DND-41 (cell line): ENCODE measurements around the gene PITPNM3.
"Not testable (repeated sequence)": the region's sequence is repeated elsewhere in the genome, so short reads cannot be mapped to it uniquely, and the experiment has no call there.

Experiments used
- ATAC-seq: fragments of 200-7000 bp; cut with Tn5 transposase; 3 replicates; pipeline ENCODE4 v1.9.1; 2021; ENCODE audit warnings: low read depth; ENCODE audit not compliant: insufficient read depth
- DNase-seq: peaks from one replicate; pipeline ENCODE4 v3.0.0-alpha.2; 2020
- H2AFZ ChIP-seq: 2 replicates; pipeline ENCODE4 v1.6.0; 2012; ENCODE audit warnings: low read depth, low read length
- H3K27ac ChIP-seq: 2 replicates; pipeline ENCODE4 v1.5.1; 2012; ENCODE audit warnings: low read length, inconsistent platforms
- H3K27me3 ChIP-seq: fragments of 200-600 bp; sonication (generic); 2 replicates; pipeline ENCODE4 v1.6.0; 2012; ENCODE audit warnings: low read length, mild to moderate bottlenecking, inconsistent platforms; ENCODE audit not compliant: insufficient read depth, poor library complexity
- H3K36me3 ChIP-seq: 2 replicates; pipeline ENCODE4 v1.5.1; 2012; ENCODE audit warnings: low read length, inconsistent platforms; ENCODE audit not compliant: insufficient read depth
- H3K4me1 ChIP-seq: 2 replicates; pipeline ENCODE4 v1.5.1; 2012; ENCODE audit warnings: mild to moderate bottlenecking, low read length; ENCODE audit not compliant: insufficient read depth
- H3K4me2 ChIP-seq: 2 replicates; pipeline ENCODE4 v1.6.0; 2012; ENCODE audit warnings: mild to moderate bottlenecking, moderate library complexity, low read length, inconsistent platforms; ENCODE audit not compliant: insufficient read depth
- H3K4me3 ChIP-seq, 2 experiments: fragments of 200-600 bp in 1 of 2; shearing (Covaris generic) in 1 of 2; 2 replicates each; pipeline ENCODE4 v1.5.1; 2012 to 2016; ENCODE audit warnings: inconsistent platforms in 2 of 2, low read length in 2 of 2, mild to moderate bottlenecking in 2 of 2, low read depth in 1 of 2, moderate library complexity in 1 of 2
- H3K79me2 ChIP-seq: 2 replicates; pipeline ENCODE4 v1.6.0; 2012; ENCODE audit warnings: low read length, inconsistent platforms; ENCODE audit not compliant: insufficient read depth
- H3K9ac ChIP-seq: 2 replicates; pipeline ENCODE4 v1.6.0; 2012; ENCODE audit warnings: low read depth, mild to moderate bottlenecking, inconsistent platforms, low read length, moderate library complexity
- H3K9me3 ChIP-seq: 2 replicates; pipeline ENCODE4 v1.5.1; 2012; ENCODE audit warnings: low read length, moderate library complexity, mild to moderate bottlenecking, inconsistent platforms; ENCODE audit not compliant: insufficient read depth, severe bottlenecking
- H4K20me1 ChIP-seq: 2 replicates; pipeline ENCODE4 v1.6.0; 2012; ENCODE audit warnings: low read length; ENCODE audit not compliant: insufficient read depth
- EZH2 ChIP-seq: IDR thresholded peaks from 3 replicates; pipeline ENCODE4 v1.6.1; 2012; ENCODE audit warnings: borderline replicate concordance, low read depth, mild to moderate bottlenecking, moderate library complexity, low read length, inconsistent platforms; ENCODE audit not compliant: severe bottlenecking
- TF ChIP-seq, protein P1 (sequence below): IDR thresholded peaks from 2 replicates; pipeline ENCODE4 v1.5.1; 2012; ENCODE audit warnings: borderline replicate concordance, low read length, moderate library complexity, mild to moderate bottlenecking; ENCODE audit not compliant: poor library complexity, severe bottlenecking; ENCODE audit errors: extremely low read depth

The PITPNM3 gene

DNA sequence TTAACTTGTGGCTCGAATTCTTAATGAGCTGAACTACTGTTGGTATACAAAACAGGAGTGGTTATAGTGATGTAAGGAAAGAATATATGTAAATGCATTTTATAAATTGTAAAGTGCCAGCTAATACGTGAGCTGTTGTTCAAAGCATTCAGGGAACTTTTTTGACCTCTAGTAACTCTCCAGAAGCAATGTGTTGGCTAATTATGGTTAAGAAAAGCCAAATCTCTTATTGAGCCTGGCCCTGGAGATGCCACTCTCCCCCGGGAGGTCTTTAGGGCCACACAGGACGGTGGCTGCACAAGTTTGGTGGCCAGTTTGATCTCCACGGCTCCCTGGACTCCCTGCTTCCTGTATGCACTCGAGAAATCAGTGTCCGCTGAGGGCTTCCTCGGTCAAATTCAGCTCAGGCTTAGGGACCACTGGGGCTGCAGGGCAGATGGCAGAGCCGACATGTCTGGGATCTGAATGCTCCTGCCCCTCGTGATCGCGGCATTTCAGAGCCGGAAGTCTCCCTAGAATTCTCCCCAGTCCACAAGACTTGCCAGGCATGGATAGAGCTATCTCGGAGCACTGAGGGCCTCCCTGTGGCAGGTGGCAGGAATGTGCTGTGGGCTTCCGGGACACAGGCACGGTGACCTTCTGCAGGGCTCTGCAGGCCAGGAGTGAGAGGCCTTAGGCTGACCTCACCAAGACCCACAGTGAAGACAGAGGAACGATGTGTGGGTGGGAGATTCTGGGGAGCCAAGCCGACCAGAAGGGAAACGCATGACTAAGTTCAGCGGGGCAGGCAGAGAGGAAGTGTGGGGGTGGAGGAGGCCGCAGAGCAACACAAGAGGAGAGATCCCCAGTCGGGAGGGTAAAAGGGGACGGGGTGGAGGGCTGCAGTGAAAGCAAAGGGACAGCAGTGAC lies 18.6 kb upstream of the PITPNM3 start:
- Histone ChIP-seq H4K20me1 (no peaks in the 10 kb centered on the region; the same call in 1 of the 2 replicates), H3K27me3 (no peaks in the 10 kb centered on the region), H2AFZ (no peak overlapping the region), H3K79me2 (no peaks in the 10 kb centered on the region), H3K9ac (no peak overlapping the region), H3K27ac (no peak overlapping the region), H3K36me3 (peaks cover 21% of the 10 kb centered on the region), H3K4me2 (no peak overlapping the region), H3K4me1 (no peaks in the 10 kb centered on the region), H3K4me3 (no peak overlapping the region), H3K9me3 (no peaks in the 10 kb centered on the region)
- TF ChIP-seq, protein P1, sequence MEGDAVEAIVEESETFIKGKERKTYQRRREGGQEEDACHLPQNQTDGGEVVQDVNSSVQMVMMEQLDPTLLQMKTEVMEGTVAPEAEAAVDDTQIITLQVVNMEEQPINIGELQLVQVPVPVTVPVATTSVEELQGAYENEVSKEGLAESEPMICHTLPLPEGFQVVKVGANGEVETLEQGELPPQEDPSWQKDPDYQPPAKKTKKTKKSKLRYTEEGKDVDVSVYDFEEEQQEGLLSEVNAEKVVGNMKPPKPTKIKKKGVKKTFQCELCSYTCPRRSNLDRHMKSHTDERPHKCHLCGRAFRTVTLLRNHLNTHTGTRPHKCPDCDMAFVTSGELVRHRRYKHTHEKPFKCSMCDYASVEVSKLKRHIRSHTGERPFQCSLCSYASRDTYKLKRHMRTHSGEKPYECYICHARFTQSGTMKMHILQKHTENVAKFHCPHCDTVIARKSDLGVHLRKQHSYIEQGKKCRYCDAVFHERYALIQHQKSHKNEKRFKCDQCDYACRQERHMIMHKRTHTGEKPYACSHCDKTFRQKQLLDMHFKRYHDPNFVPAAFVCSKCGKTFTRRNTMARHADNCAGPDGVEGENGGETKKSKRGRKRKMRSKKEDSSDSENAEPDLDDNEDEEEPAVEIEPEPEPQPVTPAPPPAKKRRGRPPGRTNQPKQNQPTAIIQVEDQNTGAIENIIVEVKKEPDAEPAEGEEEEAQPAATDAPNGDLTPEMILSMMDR: no peak
- no peak for TF ChIP-seq EZH2
- DNase-seq (no peak), ATAC-seq (no peak)

- no peaks in the 10 kb centered on the region for H3K4me1 ChIP-seq
- no peak overlapping the region for H3K4me2 ChIP-seq
- H4K20me1 ChIP-seq: no peaks in the 10 kb centered on the region; the same call in 1 of the 2 replicates
- no peaks in the 10 kb centered on the region for H3K27me3 ChIP-seq
- H3K4me3 ChIP-seq: no peak overlapping the region
- H3K9ac ChIP-seq: no peak overlapping the region
- H3K79me2 ChIP-seq: no peaks in the 10 kb centered on the region
- H3K9me3 ChIP-seq: no peaks in the 10 kb centered on the region
- no peak overlapping the region for H3K27ac ChIP-seq
- TF ChIP-seq, protein P1: no peak
- TF ChIP-seq EZH2: no peak
- no peak overlapping the region for H2AFZ ChIP-seq
- ATAC-seq (no peak), DNase-seq (no peak)
- H3K36me3 ChIP-seq: peaks cover 15% of the 10 kb centered on the region
Observed at GRCh38 chr17:6573982-6574686, 17.8 kb upstream of the PITPNM3 start.

- not testable (repeated sequence) for H3K27ac ChIP-seq, DNase-seq, H3K9ac ChIP-seq, H3K36me3 ChIP-seq, H2AFZ ChIP-seq, H3K4me3 ChIP-seq, H3K9me3 ChIP-seq, H4K20me1 ChIP-seq, H3K4me2 ChIP-seq, ATAC-seq, H3K4me1 ChIP-seq, H3K79me2 ChIP-seq, H3K27me3 ChIP-seq
Observed at GRCh38 chr17:6573495-6573894, 17.1 kb upstream of the PITPNM3 start.

DNA sequence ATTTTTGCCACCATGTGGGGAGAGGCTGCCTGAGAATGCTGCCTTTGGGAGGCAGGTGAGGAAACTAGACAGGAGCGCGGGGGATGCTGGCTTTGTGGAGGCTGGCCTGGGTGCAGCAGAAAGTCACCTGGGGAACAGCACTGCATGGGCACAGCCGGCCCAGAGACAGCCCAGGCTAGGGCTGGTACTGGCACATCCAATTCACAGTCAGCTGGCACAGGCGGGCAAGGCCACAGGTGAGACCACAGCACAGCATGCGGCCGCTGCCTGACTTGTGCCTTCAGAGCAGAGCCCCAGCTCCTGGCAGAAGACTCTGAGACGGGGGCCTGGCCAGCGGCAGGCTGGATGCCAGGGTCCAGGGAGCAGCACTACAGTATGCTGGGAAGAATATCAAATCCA lies 16.6 kb upstream of the PITPNM3 start:
- Histone ChIP-seq H3K27me3 (no peaks in the 10 kb centered on the region), H3K4me3 (no peak overlapping the region), H4K20me1 (no peaks in the 10 kb centered on the region; the same call in 1 of the 2 replicates), H3K36me3 (peaks cover 9% of the 10 kb centered on the region), H2AFZ (no peak overlapping the region), H3K27ac (no peak overlapping the region), H3K79me2 (no peaks in the 10 kb centered on the region), H3K9me3 (no peaks in the 10 kb centered on the region), H3K9ac (no peak overlapping the region), H3K4me2 (no peak overlapping the region), H3K4me1 (no peaks in the 10 kb centered on the region)
- DNase-seq (no peak), ATAC-seq (no peak)
- TF ChIP-seq EZH2: no peak
- TF ChIP-seq, protein P1: no peak
